DMS 273 treated with DMSO at 0.1 percent for 48 hours (cell line): ENCODE data around the gene SLC66A3.
"Not testable (repeated sequence)": the region's sequence is repeated elsewhere in the genome, so short reads cannot be mapped to it uniquely, and the experiment has no call there.

Source experiments
- DNase-seq: peaks from one replicate; lab custom pipeline; 2025; lab: John Stamatoyannopoulos, UW

SLC66A3 gene

DNA sequence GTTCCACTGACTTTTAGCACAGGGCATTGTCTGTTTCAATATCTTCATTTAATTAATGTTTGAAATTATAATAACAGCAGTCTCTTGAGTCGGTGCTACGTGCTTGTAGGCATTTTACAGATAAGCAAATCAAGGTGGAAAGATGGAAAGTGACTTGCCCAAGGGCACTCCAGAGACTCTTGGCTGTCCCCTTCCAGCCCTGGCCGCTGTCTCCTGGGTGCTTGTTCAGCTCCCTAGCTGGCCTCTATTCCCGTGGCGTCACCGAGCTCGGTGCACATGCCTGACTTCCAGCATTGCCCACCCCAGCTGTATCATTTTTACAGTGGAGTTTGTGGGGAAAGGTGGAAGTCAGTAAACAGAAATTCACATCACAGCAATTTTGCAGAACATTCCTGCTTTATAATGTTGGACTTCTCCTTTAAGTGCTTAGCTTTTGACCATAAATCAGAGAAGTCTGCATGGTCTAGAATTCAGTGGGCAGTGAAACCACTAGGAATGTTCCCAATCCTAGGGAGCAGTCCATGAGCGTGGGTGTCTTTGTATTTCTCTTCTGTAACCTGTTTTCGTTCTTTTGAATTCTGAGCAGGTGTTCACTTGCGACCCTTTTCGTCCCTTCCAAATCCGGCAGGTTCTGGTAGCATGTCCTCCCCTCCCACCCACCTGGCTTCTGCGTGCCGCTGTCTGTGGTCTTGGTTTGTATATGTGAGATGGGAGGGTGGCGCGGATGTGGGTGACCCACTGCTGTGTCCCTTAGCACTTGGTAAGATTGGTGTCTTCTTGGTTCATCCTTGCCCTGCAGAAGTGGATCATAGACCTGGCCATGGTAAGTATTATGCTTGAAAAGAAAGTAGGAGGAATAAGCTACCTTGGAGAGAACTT is 8.4 kb downstream of the SLC66A3 start:
- no peak for DNase-seq

DNA sequence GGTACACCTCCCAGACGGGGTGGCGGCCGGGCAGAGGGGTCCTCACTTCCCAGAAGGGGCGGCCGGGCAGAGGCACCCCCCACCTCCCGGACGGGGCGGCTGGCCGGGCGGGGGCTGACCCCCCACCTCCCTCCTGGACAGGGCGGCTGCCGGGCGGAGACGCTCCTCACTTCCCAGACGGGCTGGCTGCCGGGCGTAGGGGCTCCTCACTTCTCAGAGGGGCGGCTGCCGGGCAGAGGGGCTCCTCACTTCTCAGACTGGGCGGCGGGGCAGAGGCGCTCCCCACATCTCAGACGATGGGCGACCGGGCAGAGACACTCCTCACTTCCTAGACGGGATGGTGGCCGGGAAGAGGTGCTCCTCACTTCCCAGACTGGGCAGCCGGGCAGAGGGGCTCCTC is 9.8 kb downstream of the SLC66A3 start:
- DNase-seq = not testable (repeated sequence)

DNA sequence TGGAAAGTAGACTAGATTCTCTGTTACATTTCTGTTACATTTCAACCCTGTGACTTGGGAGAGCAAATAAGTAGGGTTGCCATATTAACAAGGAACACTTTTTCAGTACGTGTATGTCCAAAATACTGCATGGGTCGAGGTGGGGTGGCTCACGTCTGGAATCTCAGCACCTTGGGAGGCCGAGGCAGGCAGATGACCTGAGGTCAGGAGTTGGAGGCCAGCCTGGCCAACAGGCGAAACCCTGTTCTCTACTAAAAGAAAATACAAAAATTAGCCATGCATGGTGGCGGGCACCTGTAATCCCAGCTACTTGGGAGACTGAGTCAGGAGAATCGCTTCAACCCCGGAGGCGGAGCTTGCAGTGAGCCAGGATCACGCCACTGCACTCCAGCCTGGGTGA is 11.2 kb downstream of the SLC66A3 start:
- no peak for DNase-seq

DNA sequence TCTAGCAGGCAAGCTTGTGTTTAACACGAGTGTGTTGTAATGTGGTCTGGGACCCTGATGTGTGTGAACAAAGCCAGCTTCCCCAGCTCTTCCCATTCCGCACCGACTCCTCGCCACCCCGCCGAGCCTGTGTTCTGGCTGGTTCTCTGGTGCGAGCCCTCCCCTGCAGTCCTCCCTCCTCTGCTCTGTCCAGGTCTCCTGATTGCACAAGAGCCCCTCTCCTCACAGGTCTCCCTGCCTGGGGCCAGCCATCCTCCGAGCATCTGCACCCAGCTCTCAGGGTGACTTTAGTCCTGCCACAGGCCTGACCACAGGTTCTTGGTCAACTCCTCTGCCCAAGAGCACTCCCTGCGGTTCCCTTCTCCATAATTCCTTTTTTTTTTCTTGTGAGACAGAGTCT is 13.2 kb downstream of the SLC66A3 start:
- no peak for DNase-seq

DNA sequence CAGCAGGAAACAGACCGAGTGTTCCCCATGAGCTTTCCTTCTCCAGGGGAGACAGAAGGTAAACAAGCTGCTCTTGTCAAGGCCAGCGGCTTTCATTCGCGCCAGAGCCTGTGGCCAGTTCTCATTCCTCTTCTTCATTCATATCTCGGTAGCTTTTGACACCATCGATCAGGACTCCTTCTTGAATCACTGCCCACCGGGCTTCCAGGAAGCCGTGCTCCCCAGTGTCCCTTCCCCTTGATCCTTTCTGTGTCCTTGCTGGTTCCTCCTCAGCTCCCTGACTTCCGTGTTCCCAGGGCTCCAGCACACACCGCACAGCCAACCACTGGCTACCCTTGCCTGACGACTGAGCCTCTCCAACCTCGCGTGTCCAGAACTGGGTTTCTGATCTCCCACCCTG is 14.1 kb downstream of the SLC66A3 start:
- no peak for DNase-seq

DNA sequence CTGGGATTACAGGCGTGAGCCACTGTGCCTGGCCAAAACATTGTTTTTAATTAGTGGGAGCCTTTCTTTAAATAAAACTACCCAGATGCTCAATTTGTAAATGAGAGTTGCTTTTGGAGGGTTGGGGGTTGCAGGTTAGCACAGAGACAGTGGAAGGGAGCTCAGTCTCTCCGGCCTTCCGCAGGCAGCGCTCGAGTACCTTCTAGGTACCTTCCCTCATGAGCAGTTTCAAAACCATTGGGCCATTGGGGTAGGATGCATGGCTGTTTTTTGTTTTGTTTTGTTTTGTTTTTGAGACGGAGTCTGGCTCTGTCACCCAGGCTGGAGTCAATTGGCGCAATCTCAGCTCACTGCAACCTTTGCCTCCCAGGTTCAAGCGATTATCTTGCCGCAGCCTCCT is 19.0 kb downstream of the SLC66A3 start:
- no peak for DNase-seq

DNA sequence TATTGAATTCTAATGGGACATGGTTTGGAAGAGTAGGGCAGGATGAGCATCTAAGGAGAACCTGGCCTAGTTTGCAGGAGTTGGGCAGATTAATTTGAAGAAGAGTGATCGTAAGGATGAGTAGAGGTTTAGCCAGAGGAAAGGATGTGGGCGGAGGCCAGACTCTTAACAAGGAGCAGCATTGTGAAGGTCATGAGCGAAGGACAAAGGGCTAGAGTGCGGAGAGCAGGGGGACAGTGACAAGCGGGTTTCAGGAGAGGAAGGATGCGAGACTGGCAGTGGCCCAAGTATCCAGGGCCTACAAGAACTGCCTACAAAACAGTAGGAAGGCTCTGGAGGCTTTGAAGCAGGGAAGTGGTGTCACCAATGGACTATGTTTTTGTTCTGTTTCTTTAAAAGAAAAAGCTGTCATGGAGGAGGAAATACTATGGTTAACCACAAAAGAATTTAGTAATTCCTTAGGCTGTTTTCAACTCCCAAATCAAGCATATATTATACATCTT is 20.1 kb downstream of the SLC66A3 start:
- DNase-seq = no peak

DNA sequence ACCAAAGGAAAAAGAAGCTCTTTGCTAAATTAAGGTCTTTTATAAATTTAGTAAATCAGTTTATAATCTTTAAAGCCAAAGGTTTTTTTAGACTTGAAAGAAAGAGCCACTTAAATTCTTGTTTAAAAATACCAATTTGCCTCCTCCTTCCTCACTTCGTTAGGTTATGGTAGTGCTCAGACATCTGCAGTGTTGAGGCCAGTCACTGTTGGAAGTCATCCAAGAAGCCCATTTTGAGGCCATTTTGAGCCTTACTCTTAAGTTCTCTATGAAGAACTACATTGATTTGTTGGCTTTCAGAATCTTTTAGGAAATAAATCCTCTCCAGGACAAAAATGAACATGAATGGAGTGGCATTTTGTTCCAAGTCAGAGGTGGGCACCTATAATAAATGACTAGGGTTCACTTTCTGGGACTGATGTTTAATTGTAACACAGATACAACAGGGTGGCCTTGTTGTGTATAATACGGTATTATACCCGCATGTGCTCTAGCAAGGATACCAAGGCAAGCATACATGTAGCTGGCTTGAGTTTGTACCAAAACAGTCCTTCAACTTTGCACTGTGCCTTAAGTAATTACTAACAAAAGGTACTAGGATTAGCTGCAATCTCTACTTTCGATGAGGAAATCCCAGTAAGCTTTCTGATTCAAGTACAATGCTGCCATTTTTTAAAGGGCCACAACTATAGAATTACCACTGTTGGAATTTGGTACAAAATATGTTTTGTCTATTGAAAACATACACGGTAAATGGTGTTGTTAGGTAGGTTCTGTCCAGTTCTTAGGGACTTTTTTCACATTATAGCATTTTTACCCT is 22.8 kb downstream of the SLC66A3 start:
- no peak for DNase-seq

DNA sequence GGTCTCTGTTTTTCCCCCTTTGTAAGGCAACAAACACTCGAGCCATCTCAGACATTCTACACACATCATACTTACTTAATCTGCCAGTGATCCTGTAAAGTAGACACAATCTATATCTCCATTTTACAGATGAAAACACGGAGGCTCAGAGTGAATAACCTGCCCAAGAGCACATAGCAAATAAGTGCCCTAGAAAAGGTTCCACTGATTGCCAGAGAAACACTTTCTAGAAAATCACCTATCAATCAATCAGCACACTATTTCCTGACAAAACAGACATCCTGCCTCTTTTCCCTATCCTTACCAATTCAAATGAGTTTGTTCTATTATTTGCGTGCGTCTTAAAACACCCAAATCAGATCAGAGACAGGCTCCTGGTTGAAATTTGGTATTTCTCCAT is 23.9 kb downstream of the SLC66A3 start:
- no peak for DNase-seq

DNA sequence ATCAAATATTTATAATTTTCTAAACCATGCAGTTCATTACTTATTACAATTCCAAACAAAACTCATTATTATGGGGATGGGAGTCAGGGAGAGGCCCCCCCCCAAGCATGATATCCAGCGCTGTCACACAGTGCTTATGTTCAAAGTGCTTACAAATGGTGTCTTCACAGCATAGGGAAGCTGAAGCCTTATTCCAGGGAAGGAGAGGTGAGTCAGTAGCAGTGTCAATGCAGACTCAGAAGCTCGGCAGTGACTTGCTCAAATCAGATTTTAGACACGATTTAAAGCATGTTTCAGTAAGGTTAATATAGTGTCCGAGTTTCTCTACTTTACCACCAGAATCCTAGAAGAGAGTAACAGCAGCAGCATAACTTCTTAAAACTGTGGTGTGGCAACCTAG is 24.6 kb downstream of the SLC66A3 start:
- DNase-seq = no peak

DNA sequence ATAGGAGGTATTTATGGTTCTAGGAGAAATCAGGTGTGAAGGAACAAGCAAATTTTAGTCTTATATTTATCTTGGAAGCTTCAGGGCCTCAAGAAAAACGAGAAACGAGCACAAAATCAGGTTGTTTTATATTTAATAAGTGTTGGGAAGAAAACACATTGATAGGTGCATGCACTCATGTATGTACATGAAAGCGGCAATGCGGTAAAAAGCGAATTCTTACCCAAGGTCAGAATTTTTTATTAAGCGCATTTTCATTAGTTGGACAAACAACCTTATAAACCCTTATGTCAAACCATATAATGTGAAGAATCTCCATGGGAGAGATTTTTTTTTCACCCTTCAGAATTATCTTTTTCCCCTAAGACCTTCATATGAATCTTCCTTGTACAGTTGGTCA is 25.4 kb downstream of the SLC66A3 start:
- no peak for DNase-seq

DNA sequence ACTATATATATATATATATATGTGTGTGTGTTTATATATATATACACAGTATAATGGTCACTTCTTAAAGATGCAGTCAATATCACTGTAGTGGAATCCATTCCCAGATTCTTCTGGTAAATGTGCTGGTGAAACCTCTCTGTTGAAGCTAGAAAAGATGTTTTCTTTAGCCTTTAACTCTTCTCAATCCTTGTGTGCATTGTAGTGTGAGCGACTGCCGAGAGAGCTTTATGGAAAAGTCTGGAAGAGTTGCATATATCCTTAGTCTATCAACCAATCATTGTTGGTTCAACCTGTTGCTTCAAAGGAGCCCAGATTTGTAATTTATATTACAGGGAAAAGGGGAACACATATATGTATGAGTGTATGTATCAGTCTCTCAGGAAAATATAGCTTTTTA is 27.7 kb downstream of the SLC66A3 start:
- no peak for DNase-seq

DNA sequence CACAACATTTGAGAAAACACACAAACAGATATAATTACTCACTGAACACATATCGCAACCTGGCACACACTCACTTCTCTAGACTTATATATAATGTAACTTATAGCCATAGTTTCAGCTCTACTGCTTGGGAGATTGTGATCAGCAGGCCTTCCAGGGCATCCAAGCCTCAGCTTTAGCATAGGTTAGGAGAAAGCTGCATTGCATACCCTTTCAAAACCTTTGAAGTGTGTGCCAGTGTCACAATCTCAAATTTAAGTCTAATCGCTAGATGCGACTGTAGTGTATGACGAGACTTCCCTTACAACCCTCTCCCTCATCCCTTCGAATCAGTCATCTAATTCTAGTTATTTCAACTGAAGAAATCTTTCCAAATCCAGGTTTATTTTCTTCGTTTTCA is 30.9 kb downstream of the SLC66A3 start:
- no peak for DNase-seq

DNA sequence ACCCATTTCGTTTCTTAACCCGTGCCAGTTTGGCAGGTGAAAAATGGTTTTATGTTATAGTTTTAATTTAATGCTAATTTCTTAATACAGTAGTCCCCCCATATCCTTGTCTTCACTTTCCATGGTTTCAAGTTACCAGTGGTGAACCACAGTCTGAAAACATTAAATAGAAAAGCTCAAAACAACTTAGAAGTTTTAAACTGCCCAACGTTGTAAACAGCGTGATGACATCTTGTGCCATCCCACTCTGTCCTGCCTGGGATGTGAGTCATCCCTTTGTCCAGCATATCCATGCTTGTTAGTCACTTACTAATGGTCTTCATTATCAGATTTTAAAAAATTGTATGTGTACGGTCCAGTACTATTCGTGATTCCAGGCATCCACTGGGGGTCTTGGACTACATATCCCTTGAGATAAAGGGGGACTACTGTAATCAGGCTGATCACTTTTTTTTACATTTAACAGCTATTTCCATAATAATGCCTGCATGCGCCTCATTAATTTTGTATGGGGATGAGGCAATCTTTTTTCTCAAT is 31.9 kb downstream of the SLC66A3 start:
- no peak for DNase-seq

DNA sequence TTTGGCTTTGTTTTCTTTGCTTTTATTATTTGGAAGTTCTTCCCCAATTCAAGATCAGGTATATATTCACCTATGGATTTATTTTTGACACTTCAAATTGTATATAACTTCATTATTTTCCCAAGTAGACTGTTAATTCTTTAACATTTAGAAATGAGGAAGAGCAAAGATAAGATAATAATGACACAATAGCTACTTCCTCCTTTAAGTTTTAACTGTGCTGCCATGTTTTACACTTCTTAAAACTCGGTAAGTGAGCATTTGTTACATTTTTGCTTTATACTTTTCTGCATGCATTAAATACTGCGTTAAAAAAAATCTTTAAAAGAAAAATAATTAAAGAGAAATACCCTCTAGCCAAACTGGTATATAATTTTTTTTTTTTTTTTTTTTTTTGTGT is 32.5 kb downstream of the SLC66A3 start:
- DNase-seq = no peak

DNA sequence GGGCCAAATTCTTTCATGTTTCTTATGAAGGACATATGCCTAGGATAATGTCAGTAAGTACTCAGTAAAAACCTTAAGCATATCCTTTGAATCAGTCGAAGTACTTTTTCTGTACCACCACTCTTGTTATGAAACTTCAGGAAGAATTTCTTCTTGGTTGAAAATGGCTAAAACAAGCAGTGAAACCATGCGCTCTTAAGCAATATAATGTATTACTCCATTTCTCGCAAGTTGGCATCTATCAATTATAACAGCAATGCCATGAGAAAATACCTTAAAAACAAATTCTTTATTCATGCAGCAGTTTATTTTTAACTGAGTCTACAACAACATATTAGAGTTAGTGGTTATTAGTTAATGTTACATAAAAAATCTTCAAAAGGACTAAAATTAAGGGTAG is 41.0 kb downstream of the SLC66A3 start:
- DNase-seq = no peak

DNA sequence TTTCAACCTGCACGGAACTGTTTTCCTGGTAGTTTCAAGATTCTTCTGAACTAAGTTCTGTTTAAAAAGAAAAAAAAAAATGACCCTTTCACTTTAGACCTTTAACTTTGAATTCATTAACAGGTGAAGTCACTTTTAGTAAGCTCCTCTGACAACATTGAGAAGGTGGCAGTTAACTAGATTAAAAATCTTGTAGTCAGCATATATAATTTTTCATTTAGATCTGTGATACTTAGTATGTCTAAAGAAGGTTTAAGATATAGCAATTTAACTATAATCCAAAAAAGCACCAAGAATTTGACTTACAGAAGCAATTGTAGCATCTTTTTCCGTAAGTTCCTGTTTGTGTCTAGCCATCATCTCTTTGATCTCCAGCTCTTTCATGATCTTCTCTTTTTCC is 45.4 kb downstream of the SLC66A3 start:
- no peak for DNase-seq

DNA sequence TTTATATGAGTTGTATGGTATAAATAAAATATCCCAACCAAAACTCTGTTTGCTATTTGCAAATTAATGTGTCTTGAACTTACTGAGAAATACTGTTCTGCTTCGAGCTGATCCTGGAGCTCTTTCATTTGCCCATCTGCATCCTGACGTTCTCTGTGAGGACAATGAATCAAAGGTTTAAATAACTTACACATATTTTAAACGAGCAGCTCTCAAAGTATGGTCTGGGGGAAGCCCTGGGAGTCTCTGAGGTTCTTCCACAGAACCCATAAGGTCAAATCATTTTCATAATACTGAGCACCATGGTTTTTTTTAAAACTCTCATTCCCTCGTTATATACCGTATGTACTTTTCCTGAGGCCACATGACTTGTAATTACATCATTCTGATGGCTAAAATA is 46.7 kb downstream of the SLC66A3 start:
- no peak for DNase-seq

DNA sequence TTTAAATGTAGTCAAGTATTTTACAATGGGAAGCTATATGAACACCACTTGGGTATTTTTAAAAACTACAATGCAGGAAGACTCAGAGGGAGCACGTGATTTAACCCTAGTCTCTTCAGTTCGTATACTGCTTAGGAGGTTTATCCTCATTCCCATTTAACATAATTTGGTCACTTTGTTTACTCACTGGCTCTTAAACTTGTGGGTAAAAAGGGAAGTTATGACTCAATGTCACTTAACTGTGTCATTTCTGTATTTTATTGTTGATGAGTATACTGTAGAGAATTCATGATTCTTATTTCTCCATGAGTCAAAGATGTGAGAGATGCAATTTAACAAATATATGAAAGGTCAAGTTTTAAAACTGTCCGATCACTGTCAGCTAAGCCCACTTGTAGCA is 48.2 kb downstream of the SLC66A3 start:
- DNase-seq = no peak

DNA sequence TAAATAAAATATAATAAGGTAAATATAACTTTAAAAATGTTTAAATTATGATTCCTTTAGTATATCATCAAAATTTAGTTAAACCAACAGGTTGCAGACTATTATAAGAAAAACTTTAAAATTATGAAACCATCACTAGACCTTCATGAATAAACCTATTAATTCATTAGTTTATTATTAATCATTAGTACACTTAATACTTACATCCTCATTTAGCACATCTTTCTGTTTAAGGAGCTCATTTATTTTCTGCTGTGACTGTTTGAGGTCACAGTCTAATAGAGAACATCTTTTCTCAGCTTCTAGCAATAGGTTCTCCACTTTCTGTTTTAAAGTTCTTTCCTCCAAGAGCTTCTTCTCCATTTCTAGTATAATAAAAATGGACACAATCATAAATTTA is 52.8 kb downstream of the SLC66A3 start:
- DNase-seq = no peak

DNA sequence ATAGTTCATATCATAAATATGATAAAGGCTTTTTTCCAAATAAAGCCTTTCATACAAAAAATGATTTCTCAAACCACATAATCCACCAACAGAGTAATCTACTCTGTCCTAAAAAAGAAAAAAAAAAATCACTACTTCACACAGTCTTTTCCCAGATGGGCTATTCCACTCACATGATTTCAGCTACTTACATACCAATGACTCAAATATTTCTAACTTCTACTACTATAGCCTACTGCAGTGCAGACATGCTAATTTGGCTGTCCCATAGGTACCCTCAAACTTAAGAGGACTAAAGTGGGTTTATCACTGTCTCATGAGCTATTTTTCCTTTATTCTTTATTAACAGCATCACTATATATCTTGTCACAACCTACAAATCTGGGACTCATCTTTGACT is 57.4 kb downstream of the SLC66A3 start:
- no peak for DNase-seq

DNA sequence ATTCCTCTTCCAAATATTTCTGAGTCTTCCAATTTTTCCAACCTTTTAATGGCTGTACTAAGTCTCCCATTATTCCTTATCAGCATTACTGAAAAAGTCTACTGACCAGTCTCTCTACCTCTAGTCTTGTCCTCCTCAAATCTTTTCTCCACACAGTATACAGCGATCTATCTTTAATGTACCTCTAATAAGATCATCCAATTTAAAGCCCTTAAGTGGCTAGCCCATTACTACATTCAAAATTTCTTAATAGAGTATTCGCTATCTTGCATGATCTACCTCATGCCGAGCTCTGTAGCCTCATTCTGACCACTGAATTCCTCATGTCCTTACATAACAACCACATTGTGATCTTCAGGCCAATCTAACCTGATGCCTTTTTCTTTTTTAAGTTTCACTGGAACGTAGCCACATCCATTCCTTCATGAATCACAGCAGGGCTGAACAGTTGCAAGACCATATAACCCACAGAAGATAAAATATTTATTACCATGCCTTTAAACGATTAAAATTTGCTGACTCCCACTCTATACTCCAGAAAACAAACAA is 57.9 kb downstream of the SLC66A3 start:
- DNase-seq = no peak

DNA sequence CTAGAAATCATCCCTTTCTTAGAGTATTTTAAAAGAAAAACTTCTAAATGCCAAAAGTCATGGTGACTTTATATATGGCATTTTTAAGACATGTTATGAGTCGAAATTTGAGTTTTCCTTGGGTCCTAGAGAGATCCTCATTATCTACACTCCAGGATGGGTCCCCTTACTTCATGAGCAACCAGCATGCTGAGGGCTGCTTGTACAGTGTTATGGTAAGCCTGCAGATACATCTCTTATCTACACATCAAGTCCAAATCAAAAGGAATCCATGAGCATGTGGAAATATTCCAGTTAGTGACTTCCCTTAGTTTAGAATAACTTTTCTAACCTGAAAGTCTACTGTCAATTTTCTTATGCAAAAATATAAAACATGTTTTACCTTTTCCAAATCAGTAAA is 58.7 kb downstream of the SLC66A3 start:
- DNase-seq = no peak
